ENCODE measurements around the gene GALNT12.
A peak's percentile ranks its signal among the peaks of the same experiment; 100 is the strongest.

GALNT12 gene

DNA sequence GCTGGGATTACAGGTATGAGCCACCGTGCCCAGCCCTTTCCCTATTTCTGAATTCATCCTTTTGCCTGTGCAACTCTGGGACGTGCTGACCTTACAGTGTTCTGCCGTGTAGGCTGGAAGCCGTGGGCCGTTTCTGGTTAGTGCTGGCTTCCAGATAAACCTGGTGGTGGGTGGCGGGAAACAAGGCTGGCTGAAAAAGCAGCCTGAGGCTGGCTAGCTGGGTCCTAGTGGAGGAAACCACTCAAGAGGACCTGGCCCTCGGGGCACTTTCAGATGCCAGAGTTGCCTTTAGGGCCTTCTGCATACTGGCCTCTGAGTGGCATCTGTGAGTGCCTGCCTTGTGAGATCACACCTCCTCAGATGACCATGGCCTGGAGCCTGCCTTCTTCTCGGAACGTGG, 26.9 kb downstream of the GALNT12 start:
- no peak for DNase-seq

DNA sequence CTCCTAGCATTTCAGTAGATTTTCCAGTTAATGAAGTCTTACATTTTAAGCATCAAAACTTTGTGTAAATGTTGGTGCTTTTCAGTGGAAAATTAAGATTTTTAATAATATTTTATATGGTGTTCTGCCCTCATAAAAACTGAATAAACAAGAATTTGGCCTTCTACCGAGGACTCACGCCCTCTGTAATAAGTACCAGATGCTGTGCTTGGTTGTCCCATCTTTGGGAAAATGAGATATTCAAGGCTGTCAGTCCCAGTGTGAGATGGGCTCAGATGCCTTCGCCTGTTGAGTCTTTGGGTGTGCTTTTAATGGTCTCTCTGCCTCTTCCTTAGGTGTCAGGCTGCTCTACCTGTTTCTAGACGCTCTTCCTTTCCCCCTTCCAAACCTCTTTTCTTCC, 28.7 kb downstream of the GALNT12 start:
- DNase-seq, result no peak

DNA sequence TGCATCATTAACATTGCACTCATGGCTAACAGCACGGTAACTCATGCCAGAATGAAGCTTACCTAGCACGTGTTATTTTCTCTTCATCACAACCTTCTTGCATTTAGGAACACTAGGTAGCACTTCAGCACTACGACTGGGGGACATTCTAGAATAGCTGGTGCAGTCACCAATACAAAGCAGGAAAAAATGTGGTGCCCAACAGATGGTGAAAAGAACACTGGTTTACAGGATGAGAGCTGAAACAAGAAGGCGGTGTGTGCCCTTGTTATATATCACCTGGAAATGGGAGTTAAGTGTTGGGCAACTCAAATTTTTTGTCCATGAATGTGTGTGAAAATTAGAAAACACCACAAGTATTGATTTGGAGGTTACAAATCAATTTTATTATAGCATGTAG, 30.0 kb downstream of the GALNT12 start:
- no peak for DNase-seq

DNA sequence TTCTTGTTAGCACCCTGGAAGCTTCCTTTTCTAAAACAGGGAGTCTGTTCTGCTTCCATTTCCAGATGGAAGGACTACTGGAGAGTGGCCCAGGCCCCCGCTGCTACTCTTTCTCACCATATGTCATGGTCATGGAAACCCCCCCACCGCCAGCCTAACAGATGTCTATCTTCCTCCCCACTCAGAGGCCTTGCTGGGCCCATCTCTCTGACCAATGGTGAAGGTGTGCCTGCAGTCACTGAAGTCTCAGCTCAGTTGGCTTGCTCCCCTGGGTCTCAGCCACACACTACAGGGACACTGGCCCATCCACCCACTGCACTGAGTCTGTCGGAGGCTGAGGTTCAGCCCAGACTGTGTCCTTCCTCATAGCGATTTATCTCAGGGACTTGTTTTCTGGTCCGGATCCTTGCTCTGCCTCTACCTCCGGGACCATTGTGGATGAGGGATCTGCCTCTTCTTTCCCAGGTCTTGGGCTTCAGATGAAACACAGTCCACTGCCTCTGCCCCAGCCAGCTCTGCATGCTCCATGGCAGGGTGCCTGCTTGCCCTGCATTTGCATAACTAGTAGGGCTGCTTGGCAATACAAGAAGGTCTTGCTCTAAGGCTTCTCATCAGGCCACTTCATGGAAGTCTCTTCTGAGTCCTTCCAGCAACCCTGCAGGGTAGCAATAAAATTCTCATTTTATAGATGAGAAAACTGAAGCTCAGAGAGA, 30.8 kb downstream of the GALNT12 start:
- DNase-seq, result no peak

DNA sequence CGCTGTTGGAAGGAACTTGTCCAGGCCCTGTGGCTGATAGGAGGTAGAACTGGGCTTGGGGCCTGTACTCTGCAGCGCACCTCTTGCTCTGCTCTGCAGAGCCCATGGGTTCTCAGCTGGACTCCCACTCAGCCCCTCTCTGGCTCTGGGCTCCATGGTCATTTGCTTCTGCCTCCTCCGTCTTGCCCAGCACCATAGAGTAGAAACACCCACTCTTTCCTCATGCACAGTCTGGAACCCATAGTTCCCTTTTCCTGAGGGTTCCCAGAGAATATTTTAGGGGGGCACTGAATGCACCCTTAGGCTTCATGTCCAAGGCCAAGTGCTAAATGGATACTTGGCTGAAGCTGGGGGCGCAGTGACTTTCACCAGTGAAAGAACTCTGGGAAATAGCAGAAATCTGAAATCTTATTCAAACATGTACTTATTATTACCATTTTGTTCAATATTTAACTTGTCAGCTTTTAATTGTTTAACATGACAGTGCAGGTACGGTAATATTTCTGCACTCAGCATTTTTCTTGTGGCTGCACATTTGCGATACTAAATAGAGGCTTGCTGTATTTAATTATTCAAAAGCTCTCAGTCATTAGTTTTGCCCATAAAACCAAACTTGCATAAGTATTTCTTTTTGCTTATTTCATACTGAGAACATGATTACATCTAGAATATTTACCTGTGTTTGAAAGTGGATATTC, 31.5 kb downstream of the GALNT12 start:
- no peak for DNase-seq

DNA sequence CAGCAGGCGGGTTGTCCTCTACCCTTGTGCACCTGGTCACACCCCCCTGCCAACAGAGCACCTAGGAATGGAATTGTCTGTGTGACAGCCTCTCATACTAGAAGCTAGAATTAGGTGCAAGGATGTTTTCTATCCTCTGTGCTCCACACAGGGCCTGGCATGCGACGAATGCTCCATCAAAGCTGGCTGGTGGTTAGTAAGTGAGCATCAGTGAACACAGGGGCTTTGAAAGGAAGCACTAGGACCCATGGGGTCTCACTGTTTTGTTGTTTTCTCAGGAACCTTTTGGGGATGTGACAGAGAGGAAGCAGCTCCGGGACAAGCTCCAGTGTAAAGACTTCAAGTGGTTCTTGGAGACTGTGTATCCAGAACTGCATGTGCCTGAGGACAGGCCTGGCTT, 32.3 kb downstream of the GALNT12 start:
- no peak for DNase-seq

DNA sequence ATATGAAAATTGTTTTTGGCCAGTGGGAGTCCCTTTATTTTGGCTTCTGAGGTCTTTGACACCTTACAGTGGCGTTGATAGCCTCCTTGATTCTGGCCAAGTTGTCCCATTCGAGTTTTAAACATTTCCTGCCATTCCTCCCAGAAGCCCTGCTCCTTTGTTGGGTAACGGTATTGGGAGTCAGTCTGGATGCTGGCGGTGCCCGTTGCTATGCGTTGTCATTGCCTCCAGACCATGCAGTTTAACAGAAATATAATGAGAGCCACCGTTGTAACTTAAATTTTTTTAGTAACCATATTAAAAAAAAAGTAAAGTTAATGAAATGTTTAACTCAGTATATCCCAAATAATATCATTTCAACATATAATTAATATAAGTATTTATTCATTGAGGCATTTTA, 35.0 kb downstream of the GALNT12 start:
- DNase-seq, result no peak

DNA sequence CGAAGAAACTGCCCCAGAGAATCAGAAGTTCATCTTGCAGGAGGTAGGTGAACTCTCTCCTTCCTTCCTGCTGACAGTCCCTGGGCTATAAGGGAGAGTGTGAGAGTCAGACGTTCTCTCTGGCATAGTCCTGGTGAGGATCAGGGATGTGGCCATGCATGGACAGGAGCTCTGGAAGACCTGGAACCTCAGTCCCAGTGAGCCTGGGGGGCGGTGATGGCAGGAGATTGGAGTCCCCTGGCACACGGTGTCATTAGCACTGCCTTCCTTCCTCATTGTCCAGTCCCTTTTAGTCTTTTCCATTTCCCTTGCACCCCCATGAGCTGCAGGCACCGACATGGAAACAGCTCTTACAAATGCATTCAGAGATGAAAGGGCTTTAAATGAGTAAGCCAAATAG, 38.6 kb downstream of the GALNT12 start:
- DNase-seq, result no peak

DNA sequence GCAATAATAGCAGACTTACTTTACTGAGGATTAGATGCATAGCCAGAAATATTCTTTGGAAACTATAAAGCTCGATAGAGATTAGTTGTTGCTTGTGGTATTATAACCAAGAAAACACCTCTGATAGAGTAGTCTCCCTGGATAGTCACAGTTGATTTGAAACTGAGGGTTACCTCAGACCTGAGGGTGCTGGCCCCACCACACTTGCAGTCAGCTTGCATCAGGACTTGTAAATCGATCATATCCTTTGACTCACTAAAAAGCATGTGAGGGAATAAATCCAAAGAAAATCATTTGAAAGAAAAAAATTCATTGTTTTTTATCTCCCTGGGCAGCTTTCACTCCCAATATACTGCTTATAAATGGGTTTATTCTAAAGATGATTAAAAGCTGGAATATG, 39.4 kb downstream of the GALNT12 start:
- DNase-seq, result no peak

DNA sequence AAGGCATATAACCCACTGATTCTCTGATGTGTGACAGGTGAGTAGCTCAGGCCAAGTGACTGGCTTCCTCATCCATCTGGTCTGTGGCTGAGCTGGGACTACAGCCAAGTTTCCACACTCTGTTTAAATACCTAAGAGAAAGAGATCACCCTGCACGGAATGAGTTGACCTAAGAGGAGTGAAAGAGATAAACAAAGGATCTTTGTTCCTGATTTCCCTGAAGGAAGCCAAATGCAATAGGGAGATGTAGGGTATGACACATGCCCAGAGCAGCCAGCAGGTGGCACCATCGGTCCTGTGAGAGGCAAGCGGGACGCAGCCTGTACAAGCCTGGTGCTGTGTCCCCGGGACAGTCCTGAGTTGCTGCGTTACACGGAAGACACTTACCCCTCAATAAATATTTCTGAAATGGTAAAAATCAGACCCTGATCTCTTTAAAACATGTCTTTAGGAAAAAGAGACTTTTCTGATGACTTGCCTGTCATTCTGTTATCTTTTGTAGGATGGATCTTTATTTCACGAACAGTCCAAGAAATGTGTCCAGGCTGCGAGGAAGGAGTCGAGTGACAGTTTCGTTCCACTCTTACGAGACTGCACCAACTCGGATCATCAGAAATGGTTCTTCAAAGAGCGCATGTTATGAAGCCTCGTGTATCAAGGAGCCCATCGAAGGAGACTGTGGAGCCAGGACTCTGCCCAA, 41.1 kb downstream of the GALNT12 start:
- DNase-seq, result peak; percentile 54

DNA sequence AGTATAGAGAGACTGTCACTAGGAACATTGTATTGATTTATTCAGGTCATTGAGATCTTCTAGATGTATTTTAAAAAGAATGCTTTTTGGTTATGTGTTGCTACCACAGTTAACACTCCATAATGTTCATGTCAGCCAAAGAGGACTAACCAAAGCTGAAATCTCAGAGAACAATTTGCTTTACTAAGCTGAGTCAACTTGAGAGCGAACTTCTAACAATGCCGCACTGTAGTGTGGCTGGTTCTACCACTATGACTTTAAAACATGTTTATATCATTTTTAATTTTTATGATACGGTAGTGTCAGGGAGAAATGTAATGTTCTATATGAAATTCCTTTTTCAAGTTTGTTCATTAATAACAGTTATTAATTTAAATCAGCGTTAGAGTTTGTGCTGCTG, 42.1 kb downstream of the GALNT12 start:
- no peak for DNase-seq

DNA sequence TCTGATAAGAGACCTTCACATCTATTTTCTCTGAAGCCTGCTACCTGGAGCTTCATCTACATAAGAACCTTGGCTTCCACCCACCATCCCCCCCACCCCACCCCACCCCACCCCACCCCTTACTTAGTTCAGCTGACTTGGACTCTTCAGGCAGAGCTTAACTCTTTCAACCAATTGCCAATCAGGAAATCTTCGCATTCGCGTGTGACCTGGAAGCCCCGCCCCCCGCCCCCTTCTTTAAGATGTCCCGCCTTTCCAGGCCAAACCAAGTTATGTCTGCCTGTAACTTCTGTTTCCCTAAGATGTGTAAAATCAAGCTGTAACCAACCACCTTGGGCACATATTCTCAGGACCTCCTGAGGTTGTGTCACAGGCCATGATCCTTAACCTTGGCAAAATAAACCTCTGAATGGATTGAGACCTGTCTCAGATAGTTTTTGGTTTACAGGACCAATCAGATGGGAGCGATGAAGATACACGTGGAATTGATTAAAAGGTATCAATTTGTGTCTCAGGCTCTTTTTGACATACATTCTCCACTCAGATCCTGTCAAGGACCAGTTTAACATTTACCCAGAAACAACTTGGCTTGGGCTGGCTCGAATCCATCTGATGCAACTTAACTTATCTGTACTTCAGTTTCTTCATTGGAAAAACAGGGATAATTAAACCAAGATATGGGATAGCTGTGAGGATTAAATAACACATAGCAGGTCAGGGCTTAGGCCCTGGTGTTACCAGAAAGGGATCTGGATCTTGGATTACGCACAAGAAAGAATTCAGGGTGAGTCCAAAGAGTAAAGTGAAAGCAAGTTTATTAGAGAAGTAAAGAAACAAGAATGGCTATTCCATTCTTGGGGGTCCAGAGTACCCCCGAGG, 43.6 kb downstream of the GALNT12 start:
- no peak for DNase-seq

DNA sequence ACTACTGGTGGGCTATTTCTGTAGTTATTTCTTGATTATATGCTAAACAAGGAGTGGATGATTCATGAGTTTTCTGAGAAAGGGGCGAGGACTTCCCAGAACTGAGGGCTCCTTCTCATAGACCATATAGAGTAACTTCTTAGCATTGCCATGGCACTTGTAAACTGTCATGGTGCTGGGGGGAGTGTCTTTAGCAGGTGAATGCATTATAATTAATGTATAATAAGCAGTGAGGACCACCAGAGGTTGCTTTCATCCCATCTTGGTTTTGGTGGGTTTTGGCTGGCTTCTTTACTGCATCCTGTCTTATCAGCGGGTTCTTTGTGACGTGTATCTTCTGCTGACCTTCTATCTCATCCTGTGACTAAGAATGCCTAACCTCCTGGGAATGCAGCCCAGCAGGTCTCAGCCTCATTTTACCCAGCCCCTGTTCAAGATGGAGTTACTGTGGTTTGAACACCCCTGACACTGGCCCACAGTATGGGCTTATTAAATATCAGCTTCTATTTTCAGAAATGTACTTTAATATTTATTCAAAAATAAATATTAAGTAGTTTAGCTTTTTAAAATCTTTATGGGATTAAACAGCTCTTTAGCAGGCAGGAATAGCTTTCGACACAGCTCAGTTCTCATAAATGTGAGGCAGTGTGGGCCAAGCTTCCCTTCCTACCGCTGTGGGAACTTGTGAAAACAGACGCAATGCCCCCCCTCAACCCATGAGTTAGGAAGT, 44.4 kb downstream of the GALNT12 start:
- DNase-seq, result no peak

DNA sequence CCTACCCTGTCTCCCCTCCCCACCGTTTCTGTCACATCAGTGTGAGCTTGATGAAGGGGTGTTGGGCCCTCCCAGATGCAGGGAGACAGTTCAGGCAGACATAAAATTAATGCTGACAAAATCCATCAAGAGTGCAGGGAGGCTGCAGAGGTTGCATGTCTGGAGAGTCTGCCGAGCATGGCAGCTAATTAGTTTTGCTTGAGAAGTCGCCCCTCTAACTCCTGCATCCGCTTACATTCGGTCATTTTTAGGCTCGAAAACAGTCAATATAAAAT, 44.9 kb downstream of the GALNT12 start:
- DNase-seq, result no peak

DNA sequence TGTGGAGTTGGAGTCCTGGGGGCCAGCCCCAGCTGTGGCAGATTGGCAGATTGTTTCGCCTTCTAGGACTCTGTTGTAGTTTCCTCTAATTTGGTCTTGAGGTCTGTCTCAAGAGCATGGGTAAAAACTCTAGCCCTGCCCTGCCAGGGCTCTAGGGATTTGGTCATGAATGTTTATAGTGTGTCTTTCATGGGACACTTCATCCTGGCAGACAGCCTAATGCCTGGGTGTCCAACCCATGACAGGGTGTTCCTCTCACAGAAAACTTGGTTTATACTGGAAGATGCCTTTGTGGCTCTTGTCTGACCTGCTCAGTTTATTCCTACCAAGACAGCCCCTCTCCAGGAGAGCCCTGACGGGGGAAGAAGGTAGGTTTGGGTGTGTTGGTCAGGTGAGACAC, 45.5 kb downstream of the GALNT12 start:
- DNase-seq, result no peak

DNA sequence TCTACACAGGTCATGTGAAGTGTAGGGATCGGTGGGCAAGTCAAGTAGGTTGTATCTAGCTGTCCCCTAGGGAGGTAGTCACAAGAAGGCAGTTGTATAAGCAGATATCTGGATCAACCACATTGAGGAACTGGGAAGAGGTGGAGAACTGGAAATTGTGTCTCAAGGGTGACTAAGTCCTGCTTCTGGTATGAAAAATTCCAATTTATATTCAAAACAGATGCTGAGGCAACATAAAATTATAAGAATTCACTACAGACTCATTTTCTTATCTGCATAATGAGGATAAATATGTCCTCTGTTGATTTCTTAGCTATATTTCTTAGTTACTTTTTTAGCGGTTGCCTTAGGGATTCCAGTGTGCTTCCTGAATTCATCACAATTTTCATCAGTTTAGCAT, 46.8 kb downstream of the GALNT12 start:
- DNase-seq, result no peak

DNA sequence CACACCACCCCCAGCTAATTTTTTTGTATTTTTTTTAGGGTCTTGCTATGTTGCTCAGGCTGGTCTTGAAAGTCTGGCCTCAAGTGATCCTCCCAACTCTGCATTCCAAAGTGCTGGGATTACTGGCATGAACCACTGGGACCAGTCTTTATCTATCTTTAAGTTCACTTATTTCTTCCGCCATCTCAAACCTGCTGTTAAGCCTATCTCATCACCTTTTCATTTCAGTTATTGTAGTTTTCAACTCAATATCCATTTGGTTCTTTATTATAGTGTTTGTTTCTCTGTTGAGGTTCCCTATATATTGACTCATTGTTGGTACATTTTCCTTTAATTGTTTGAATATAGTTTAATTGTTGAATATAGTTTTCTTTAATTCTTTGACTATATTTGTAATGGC, 48.1 kb downstream of the GALNT12 start:
- DNase-seq, result no peak

DNA sequence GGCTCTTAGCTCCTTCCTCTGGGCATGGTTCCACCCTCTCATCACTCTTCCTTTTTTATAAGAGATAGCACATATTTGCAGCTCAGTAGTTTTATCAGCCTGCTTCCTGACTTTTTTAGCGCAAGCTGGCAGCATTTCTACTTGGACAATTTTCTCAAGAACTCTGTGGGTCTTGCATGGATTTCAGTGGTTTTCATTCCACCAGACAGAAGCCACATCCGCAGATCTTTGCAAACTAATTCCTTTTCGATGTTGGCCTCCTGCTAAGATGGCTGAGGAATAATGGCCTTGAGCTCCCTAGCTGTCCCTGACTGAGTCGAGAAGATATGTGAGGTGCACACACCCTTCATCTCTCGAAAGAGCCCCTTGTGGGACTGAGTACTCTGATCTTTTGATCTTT, 49.5 kb downstream of the GALNT12 start:
- DNase-seq, result no peak

DNA sequence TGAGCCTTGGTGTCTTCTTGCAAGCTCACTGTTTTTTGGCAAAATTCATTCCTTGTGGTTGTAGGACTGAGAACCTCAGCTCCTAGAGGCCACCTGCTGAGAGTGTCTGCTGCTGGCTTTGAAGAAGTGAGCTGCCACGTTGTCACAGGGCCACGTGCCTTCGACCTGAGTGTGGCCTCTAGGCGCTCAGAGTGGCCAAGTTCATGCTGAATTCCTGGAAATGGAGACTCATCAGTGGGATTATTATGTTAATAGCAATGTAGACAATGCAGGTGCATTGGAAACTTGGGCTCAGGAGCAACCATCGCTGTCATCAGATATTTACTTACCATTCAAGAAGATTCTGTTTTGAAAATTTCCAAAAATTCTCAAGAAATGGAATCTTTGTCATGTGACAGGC, 52.5 kb downstream of the GALNT12 start:
- DNase-seq, result no peak

DNA sequence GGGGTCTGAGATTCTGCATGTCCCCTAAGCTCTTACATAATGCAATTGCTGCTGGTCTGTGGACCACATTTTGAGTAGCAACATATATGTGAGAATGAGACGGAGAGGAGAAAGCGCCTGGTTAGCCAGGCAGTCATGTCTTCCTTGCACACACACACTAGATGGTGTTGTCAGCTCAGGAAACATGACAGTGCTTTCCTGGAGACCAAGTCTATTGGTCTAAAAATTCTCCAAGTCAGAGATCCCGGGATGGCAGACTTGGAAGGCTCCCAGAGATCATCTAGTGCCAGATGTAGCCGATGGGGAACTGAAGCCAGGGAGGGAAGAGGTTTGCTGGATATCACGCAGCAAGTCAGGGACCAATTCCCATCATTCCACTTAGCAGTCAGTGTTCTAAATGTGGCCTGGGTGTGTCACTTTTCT, 53.4 kb downstream of the GALNT12 start:
- DNase-seq, result no peak

DNA sequence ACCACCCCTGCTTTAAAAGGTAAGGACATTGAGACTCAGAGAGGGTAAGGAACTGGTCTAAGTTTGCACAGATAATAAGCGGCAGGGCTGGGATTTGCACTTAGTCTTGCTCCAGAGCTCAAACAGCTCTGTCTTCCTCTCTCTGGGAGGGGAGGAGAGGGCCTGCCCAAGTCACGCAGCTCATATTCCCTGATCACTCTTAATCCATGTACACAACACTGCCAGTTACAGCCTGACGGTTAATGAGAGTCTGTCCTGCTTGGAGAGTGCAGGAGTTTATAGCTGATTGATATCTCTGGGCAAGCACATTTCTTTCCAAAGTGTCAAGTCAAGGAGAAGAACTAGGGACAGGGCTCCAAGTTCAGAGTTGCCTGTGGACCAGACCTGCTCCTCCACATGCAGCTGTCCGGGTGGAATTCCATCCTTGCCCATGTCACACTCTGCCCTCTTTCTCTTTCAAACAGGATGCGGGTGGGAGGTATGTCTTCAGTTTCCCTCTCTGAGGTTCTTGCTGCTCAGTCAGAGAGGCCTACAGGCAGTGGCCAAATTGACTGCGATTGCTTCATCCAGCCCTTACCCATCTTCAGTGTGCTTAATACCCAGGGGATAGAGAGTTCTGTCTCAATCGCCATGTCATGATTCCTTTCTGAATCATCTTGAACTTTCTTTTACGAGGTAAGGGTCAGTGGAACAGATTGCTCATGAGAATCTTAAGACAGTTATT, 54.5 kb downstream of the GALNT12 start:
- no peak for DNase-seq

DNA sequence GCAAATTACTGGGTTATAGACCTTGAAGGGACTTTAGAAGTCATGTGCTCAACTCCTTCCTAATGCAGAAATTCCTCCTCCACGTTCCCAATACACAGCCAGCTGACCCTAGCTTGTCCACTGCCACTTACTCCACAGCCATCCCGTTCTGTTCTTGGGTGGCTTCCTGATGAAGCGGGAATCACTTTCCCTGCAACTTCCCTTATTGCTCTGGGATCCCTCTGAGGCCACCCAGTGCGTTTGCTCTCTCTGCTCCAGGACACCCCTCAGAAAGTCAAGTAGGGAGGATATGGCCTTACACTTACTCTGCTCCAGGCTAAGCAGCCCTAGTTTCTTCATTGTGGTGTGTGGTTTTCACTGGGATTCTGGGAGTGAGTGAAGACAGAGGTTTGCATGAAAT, 55.5 kb downstream of the GALNT12 start:
- DNase-seq, result no peak
